ENCODE measurements around the gene SCO1.

SCO1 gene

DNA sequence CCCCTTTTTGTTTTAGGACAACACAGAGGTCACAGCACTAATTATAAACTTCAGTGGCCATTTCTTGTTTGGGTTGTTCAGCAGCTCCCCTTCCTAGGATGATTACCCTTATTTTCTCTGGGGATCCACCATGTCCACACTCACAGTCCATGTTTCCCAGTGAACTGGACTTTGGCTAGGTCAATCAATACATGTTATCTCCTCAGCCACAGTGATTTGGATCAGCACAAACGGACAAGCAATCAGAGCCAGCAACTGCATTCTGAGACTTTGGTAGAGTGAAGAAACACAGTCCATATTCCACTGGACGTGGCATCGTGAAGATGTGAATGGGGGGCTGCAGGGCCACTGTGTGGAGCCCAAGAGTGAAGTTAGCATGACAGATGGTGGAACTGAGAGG, 27.9 kb upstream of the SCO1 start:
- no peak for DNase-seq (ENCODE audit: extremely low read depth, low read depth)
- TF ChIP-seq, protein P1, sequence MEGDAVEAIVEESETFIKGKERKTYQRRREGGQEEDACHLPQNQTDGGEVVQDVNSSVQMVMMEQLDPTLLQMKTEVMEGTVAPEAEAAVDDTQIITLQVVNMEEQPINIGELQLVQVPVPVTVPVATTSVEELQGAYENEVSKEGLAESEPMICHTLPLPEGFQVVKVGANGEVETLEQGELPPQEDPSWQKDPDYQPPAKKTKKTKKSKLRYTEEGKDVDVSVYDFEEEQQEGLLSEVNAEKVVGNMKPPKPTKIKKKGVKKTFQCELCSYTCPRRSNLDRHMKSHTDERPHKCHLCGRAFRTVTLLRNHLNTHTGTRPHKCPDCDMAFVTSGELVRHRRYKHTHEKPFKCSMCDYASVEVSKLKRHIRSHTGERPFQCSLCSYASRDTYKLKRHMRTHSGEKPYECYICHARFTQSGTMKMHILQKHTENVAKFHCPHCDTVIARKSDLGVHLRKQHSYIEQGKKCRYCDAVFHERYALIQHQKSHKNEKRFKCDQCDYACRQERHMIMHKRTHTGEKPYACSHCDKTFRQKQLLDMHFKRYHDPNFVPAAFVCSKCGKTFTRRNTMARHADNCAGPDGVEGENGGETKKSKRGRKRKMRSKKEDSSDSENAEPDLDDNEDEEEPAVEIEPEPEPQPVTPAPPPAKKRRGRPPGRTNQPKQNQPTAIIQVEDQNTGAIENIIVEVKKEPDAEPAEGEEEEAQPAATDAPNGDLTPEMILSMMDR (IDR thresholded peaks at IDR 0.05; ENCODE audit: low read depth, low read length): no peak

DNA sequence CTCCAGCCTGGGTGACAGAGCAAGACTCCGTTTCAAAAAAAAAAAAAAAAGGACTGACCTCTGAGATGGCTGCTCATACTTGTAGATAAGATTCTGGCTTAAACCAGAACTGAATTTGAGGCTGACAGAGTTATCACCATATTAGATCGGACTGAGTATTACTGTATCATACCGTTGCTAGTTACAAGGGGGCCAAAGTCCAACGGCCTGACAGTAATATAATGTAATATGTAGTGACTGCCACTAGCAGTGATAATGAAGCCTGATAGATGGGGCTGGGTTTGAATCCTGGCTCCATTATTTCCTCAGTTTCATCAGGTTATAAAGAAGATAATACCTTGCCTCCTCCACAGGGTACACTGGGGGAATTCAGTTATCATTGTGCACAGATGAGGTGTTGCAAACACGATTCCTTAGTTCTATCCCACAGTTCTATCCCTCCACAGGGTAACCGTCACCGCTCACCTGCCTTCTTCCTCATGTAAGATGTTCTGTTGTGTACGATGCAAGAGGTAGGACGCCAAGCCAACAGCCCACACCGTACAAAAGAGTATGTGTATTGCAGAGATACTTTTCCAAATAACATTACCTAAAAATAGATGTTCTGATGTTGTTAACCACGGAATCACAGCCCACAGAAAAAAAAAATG, 27.3 kb upstream of the SCO1 start:
- no peak for DNase-seq (ENCODE audit: extremely low read depth, low read depth)
- TF ChIP-seq, protein P1 (IDR thresholded peaks at IDR 0.05; ENCODE audit: low read depth, low read length): no peak

DNA sequence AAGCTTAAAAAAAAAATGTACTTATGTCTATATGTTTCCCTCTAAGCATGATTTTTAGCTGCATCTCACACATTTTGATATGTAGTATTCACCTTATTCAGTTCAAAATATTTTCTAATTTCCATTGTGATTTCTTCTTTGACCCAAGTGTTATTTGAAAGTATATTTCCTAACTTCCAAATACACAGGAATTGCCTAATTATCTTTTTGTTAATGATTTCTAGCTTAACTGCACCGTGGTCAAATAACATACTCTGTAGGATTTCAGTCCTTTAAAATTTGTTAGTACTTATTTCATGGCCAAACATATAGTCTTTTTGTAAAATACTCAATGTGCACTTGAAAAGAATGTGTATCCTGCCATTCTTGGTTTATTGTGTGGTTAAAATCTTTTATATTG, 21.2 kb upstream of the SCO1 start:
- TF ChIP-seq, protein P1 (IDR thresholded peaks at IDR 0.05; ENCODE audit: low read depth, low read length): no peak
- no peak for DNase-seq (ENCODE audit: extremely low read depth, low read depth)

DNA sequence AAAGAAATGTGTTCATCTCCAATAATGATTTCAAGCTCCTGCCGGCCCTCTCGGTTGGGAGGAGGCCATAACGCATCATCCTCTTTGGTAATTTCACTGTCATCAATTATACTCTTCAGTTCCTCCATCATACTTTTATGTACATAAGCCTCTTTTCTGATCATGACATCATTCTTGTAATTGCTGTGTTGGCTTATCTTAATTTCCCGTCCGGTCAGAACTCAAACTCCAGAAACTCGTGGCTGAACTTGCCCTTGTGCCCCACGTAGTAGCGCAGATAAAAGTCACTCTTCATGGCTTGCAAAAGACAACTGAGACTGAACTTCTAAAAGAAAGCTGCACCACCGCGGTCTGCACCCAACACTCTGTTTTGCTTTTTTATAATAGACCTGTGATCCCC, 18.9 kb upstream of the SCO1 start:
- DNase-seq (ENCODE audit: extremely low read depth, low read depth): no peak
- TF ChIP-seq, protein P1 (IDR thresholded peaks at IDR 0.05; ENCODE audit: low read depth, low read length): no peak

DNA sequence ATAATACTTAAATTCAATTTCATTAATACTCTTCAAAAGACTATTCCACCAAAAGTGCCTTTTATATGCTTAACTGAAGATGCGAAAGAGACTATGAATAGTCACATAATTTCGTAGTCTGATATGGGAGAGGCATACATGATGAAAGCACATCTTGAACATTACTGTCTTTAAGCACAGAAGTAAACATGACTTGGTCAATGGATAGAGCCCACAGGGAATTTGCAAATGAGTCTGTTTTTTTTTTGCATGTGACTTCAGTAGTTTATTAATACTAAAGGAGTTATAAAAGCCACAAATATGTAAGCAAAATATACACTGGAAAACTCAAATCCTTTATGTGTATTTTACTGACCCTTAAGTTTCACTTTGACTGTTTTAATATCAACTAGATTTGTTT, 16.0 kb upstream of the SCO1 start:
- TF ChIP-seq, protein P1 (IDR thresholded peaks at IDR 0.05; ENCODE audit: low read depth, low read length): no peak
- no peak for DNase-seq (ENCODE audit: extremely low read depth, low read depth)

DNA sequence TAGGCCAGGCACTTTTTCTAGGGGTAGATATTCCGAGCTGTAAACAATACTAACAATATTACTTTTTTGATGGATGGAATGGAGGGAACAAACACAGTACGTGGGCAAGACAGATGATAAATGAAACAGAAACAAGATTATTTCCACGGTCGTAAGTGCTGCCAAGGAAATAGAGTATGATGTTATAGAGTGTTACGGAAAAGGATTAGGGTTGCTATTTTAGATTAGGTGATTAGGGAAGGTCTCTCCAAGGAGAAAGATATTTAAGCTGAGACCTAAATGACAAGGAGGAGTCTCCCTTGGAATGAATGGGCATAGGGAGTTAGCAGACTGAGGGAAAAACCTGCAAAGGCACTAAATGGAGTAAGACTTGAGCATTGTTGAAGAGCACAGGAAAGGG, 8.4 kb upstream of the SCO1 start:
- no peak for DNase-seq (ENCODE audit: extremely low read depth, low read depth)
- TF ChIP-seq, protein P1 (IDR thresholded peaks at IDR 0.05; ENCODE audit: low read depth, low read length): no peak

DNA sequence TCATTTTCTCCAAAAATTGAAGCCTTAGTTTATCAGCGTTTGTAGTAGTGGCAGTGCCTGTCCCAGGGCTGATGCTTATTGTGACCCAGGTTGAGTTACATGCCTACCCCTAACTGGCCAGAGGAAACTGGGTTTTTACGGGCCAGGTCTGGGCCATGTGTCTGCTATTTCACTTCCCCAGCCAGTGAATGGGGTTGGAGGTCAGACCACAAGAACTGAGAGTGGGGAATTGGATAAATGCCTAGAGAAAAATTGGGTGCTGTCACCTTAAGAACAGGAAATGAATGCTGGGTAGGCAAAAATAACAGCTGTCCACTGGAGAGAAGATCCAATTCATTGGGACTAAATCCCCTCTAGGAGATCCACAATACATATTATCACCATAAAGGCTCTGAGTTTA, 5.2 kb upstream of the SCO1 start:
- TF ChIP-seq, protein P1 (IDR thresholded peaks at IDR 0.05; ENCODE audit: low read depth, low read length): no peak
- DNase-seq (ENCODE audit: extremely low read depth, low read depth): no peak

Measured in AG09319 (cell line).